ENCODE data around the gene REEP1.

DNA sequence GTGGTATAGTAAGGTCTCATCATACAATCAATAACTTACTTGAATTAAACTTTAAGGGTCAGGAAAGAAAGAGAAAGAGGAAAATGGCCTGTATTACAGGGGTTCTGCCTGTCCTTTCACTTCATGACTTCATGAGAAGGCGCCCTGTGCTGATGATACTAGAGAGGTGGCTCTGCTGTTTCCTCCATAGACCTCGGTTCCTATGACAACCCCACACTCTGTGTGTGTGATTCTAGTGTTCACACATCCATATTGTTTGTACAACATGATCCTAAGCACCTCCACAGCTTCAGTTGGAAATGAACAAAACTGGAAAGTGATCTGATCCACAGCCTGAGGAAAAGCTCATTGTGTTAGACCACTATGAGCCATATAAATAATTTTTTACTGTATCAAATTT, 7.0 kb upstream of the REEP1 start:
- TF ChIP-seq, protein P1, sequence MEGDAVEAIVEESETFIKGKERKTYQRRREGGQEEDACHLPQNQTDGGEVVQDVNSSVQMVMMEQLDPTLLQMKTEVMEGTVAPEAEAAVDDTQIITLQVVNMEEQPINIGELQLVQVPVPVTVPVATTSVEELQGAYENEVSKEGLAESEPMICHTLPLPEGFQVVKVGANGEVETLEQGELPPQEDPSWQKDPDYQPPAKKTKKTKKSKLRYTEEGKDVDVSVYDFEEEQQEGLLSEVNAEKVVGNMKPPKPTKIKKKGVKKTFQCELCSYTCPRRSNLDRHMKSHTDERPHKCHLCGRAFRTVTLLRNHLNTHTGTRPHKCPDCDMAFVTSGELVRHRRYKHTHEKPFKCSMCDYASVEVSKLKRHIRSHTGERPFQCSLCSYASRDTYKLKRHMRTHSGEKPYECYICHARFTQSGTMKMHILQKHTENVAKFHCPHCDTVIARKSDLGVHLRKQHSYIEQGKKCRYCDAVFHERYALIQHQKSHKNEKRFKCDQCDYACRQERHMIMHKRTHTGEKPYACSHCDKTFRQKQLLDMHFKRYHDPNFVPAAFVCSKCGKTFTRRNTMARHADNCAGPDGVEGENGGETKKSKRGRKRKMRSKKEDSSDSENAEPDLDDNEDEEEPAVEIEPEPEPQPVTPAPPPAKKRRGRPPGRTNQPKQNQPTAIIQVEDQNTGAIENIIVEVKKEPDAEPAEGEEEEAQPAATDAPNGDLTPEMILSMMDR (optimal IDR thresholded peaks at IDR 0.05 in 1 of 3, IDR thresholded peaks at IDR 0.05 in 1 of 3, conservative IDR thresholded peaks at IDR 0.05 in 1 of 3; ENCODE audit: extremely low read depth in 1 of 3, insufficient read depth in 2 of 3, low read length in 3 of 3): no peak
- no peak for TF ChIP-seq EZH2 (IDR thresholded peaks at IDR 0.05; ENCODE audit: low read length)

All from keratinocyte (primary cell).